H9 (cell line): ENCODE measurements around the gene RAD23A. TPM values are rescaled to one million over a fixed set of nuclear protein-coding genes. Genes with fewer than 3 reads are reported as not detected.

Experiments
- DNase-seq: peaks from one replicate; pipeline ENCODE4 v3.0.0-alpha.2; 2017
- H2AFZ ChIP-seq: one replicate; pipeline ENCODE4 v1.6.1; 2013; ENCODE audit warnings: mild to moderate bottlenecking, low read length, control low read depth, moderate library complexity
- H2AK5ac ChIP-seq: 2 replicates; pipeline ENCODE4 v1.6.1; 2013; ENCODE audit warnings: low read length, control low read depth, mixed read lengths; ENCODE audit not compliant: insufficient read length
- H2BK120ac ChIP-seq: one replicate; pipeline ENCODE4 v1.6.1; 2013; ENCODE audit warnings: low read depth, mild to moderate bottlenecking, low read length, control low read depth, inconsistent platforms; ENCODE audit not compliant: poor library complexity, severe bottlenecking
- H2BK12ac ChIP-seq: 2 replicates; pipeline ENCODE4 v1.6.1; 2013; ENCODE audit warnings: low read length, control low read depth, mixed read lengths, low read depth; ENCODE audit not compliant: insufficient read length
- H2BK15ac ChIP-seq: 2 replicates; pipeline ENCODE4 v1.6.1; 2013; ENCODE audit warnings: low read depth, low read length, control low read depth
- H2BK20ac ChIP-seq: one replicate; pipeline ENCODE4 v1.6.1; 2013; ENCODE audit warnings: low read depth, mild to moderate bottlenecking, low read length, control low read depth, inconsistent platforms; ENCODE audit not compliant: poor library complexity, severe bottlenecking
- H2BK5ac ChIP-seq: 2 replicates; pipeline ENCODE4 v1.6.1; 2013; ENCODE audit warnings: low read length, control low read depth, mixed read lengths; ENCODE audit not compliant: insufficient read length
- H3K14ac ChIP-seq: 2 replicates; pipeline ENCODE4 v1.6.1; 2013; ENCODE audit warnings: low read length, control low read depth; ENCODE audit not compliant: insufficient read depth
- H3K18ac ChIP-seq: 2 replicates; pipeline ENCODE4 v1.6.1; 2013; ENCODE audit warnings: low read depth, mild to moderate bottlenecking, mixed read lengths, low read length, control low read depth; ENCODE audit not compliant: insufficient read length
- H3K23ac ChIP-seq: 2 replicates; pipeline ENCODE4 v1.6.1; 2013; ENCODE audit warnings: low read length, control low read depth, mixed read lengths, low read depth; ENCODE audit not compliant: insufficient read length
- H3K23me2 ChIP-seq: 2 replicates; pipeline ENCODE4 v1.6.1; 2013; ENCODE audit warnings: low read depth, mild to moderate bottlenecking, mixed read lengths, low read length, control low read depth; ENCODE audit not compliant: insufficient read length, poor library complexity, severe bottlenecking
- H3K27ac ChIP-seq: 2 replicates; pipeline ENCODE4 v1.5.1; 2013; ENCODE audit warnings: low read length, control low read depth, mixed read lengths, low read depth; ENCODE audit not compliant: insufficient read length
- H3K27me3 ChIP-seq: 2 replicates; pipeline ENCODE4 v1.6.1; 2013; ENCODE audit warnings: low read length, control low read depth, inconsistent platforms; ENCODE audit not compliant: insufficient read depth
- H3K4ac ChIP-seq: 2 replicates; pipeline ENCODE4 v1.6.1; 2013; ENCODE audit warnings: low read depth, mild to moderate bottlenecking, control low read depth, inconsistent platforms, low read length, moderate library complexity
- H3K4me1 ChIP-seq: 2 replicates; pipeline ENCODE4 v1.6.1; 2013; ENCODE audit warnings: low read length, control low read depth, inconsistent platforms; ENCODE audit not compliant: insufficient read depth
- H3K4me2 ChIP-seq: 2 replicates; pipeline ENCODE4 v1.6.1; 2013; ENCODE audit warnings: low read length, control low read depth, mixed read lengths; ENCODE audit not compliant: insufficient read length, insufficient read depth
- H3K56ac ChIP-seq: 2 replicates; pipeline ENCODE4 v1.6.1; 2013; ENCODE audit warnings: low read depth, mild to moderate bottlenecking, mixed read lengths, low read length, control low read depth; ENCODE audit not compliant: insufficient read length
- H3K79me1 ChIP-seq: 2 replicates; pipeline ENCODE4 v1.6.1; 2013; ENCODE audit warnings: low read depth, mild to moderate bottlenecking, moderate library complexity, low read length, control low read depth, inconsistent platforms; ENCODE audit not compliant: insufficient read depth, poor library complexity, severe bottlenecking
- H3K79me2 ChIP-seq: 2 replicates; pipeline ENCODE4 v1.6.1; 2013; ENCODE audit warnings: low read length, control low read depth, inconsistent platforms; ENCODE audit not compliant: insufficient read depth
- H3K9ac ChIP-seq: 2 replicates; pipeline ENCODE4 v1.6.1; 2013; ENCODE audit warnings: low read length, control low read depth, mixed read lengths; ENCODE audit not compliant: insufficient read length; ENCODE audit errors: extremely low read depth
- H3K9me3 ChIP-seq: one replicate; pipeline ENCODE4 v1.6.1; 2013; ENCODE audit warnings: low read depth, low read length, inconsistent platforms; ENCODE audit not compliant: control insufficient read depth
- H3T11ph ChIP-seq: one replicate; pipeline ENCODE4 v1.6.1; 2013; ENCODE audit warnings: mild to moderate bottlenecking, low read length, control low read depth, inconsistent platforms
- H4K20me1 ChIP-seq: one replicate; pipeline ENCODE4 v1.6.1; 2013; ENCODE audit not compliant: control insufficient read depth, insufficient read length, insufficient read depth
- H4K5ac ChIP-seq: 2 replicates; pipeline ENCODE4 v1.6.1; 2013; ENCODE audit warnings: low read depth, mild to moderate bottlenecking, mixed read lengths, low read length, control low read depth; ENCODE audit not compliant: insufficient read length
- H4K8ac ChIP-seq: replicated peaks from 2 replicates; pipeline ENCODE4 v1.6.1; 2013; ENCODE audit warnings: low read length, control low read depth, mixed read lengths, low read depth; ENCODE audit not compliant: insufficient read length
- H4K91ac ChIP-seq: 2 replicates; pipeline ENCODE4 v1.6.1; 2013; ENCODE audit warnings: low read depth, mild to moderate bottlenecking, moderate library complexity, mixed read lengths, low read length, control low read depth; ENCODE audit not compliant: insufficient read length
- H3K27ac Mint-ChIP-seq, 3 experiments: 2 replicates in 2 of 3; 3 replicates in 1 of 3; pipeline ENCODE4 v1.8.0; 2020 to 2021; ENCODE audit warnings: mixed read lengths in 3 of 3, mild to moderate bottlenecking in 1 of 3, moderate library complexity in 1 of 3
- H3K27me3 Mint-ChIP-seq: 2 replicates; pipeline ENCODE4 v1.8.0; 2021; ENCODE audit warnings: low read depth, mild to moderate bottlenecking, moderate library complexity, mixed read lengths
- H3K36me3 Mint-ChIP-seq, 3 experiments: 2 replicates in 2 of 3; 3 replicates in 1 of 3; pipeline ENCODE4 v1.8.0; 2020 to 2021; ENCODE audit warnings: low read depth in 3 of 3, mixed read lengths in 3 of 3; ENCODE audit not compliant: insufficient read depth in 1 of 3
- H3K4me1 Mint-ChIP-seq, 2 experiments: 2 replicates each; pipeline ENCODE4 v1.8.0; 2020; ENCODE audit warnings: mixed read lengths in 2 of 2
- H3K4me3 Mint-ChIP-seq, 2 experiments: 2 replicates in 1 of 2; 3 replicates in 1 of 2; pipeline ENCODE4 v1.8.0; 2020 to 2021; ENCODE audit warnings: mild to moderate bottlenecking in 2 of 2, mixed read lengths in 2 of 2, moderate library complexity in 1 of 2
- H3K9me3 Mint-ChIP-seq, 2 experiments: 2 replicates in 1 of 2; 3 replicates in 1 of 2; pipeline ENCODE4 v1.8.0; 2020; ENCODE audit warnings: mild to moderate bottlenecking in 2 of 2, mixed read lengths in 2 of 2, moderate library complexity in 1 of 2
- WGBS: extraction: QIAGEN DNeasy Blood & Tissue Kit; methylation state at CpG from one replicate; pipeline ENCODE4 v1.1.7; 2013; ENCODE audit warnings: missing lambda C conversion rate, low lambda C conversion rate, mixed read lengths; ENCODE audit not compliant: insufficient read length; ENCODE audit errors: extremely low coverage; 5-methylcytosine and 5-hydroxymethylcytosine counted together
- total RNA-seq: library from RNA; stranded (reverse); gene quantifications from 2 replicates; pipeline ENCODE4 v1.2.1, GENCODE V29; 2021
- TF ChIP-seq, protein P1 (sequence below): fragments of 200-600 bp; sonication (generic); conservative IDR thresholded peaks from 3 replicates; pipeline ENCODE4 v1.8.0; 2021; ENCODE audit warnings: antibody characterized with exemption, mild to moderate bottlenecking

The RAD23A gene
- total RNA-seq, 1 experiment from 2014 or later: 62.2 TPM

DNA sequence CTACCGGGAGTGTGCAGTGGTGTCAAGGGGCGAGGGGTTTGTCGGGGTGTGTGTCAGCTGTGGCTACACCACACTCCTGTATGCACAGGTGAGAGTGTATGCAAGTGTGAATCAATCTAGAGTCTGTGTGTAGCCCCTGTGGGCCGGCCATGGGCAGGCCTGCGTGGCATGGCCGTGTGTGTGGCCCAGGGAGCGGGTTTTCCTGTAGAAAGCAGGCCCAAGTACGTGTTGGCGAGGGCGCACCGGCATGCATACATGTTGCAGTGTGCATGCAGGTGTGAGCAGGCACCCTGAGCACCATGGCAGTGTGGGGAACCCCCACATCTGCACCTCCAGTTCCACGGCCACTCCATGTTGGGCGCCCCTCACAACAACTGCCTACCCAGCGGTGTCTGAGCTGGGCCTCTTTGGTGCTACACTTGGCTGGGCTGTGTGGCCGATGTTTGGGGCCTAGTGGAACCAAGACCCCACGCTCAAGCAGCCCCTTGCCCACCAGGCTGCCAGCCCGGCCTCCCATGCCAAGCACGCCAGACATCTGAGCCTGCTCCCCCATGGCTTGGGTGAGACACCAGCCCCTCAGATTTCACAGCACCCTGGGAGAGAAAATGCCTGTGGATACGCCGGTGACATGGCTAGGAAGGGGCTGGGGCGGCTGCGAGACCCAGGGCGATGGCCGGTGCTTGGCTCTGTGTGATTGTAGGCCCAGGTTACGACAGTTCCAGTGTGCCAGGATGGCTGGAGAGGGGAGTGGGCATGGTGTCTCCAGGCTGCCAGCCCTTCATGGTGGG is 51.7 kb downstream of the RAD23A start:
- no peak overlapping the region for H3K23ac ChIP-seq
- H4K91ac ChIP-seq: no peak overlapping the region
- H3K4me1 ChIP-seq: no peaks in the 10 kb centered on the region
- DNase-seq: no peak
- H2BK20ac ChIP-seq: no peak overlapping the region
- no peak overlapping the region for H3K18ac ChIP-seq
- Mint-ChIP-seq H3K4me1 (peaks cover 3 to 8% of the 10 kb centered on the region in 2 experiments), H3K27me3 (peaks cover 95% of the 10 kb centered on the region), H3K36me3 (peaks cover 0 to 2% (median 0%) of the 10 kb centered on the region in 3 experiments; a peak in 1 of 7 replicates), H3K9me3 (peaks cover 2 to 9% of the 10 kb centered on the region in 2 experiments; a peak in 2 of 5 replicates), H3K27ac (no peak overlapping the region), H3K4me3 (no peak overlapping the region; a peak in 1 of 5 replicates)
- no peak overlapping the region for H4K5ac ChIP-seq
- H3K4ac ChIP-seq: no peak overlapping the region
- H3K9ac ChIP-seq: no peak overlapping the region
- no peak overlapping the region for H4K8ac ChIP-seq
- no peaks in the 10 kb centered on the region for H3K9me3 ChIP-seq
- H4K20me1 ChIP-seq: peaks cover 7% of the 10 kb centered on the region
- peaks cover 4% of the 10 kb centered on the region for H3K23me2 ChIP-seq
- no peak overlapping the region for H2BK5ac ChIP-seq
- H2AK5ac ChIP-seq: no peak overlapping the region
- H3T11ph ChIP-seq: no peak overlapping the region
- no peak overlapping the region for H3K4me2 ChIP-seq
- H2BK120ac ChIP-seq: no peak overlapping the region
- H3K79me1 ChIP-seq: no peaks in the 10 kb centered on the region
- no peak overlapping the region for H3K27ac ChIP-seq
- H2BK15ac ChIP-seq: no peak overlapping the region
- TF ChIP-seq, protein P1, sequence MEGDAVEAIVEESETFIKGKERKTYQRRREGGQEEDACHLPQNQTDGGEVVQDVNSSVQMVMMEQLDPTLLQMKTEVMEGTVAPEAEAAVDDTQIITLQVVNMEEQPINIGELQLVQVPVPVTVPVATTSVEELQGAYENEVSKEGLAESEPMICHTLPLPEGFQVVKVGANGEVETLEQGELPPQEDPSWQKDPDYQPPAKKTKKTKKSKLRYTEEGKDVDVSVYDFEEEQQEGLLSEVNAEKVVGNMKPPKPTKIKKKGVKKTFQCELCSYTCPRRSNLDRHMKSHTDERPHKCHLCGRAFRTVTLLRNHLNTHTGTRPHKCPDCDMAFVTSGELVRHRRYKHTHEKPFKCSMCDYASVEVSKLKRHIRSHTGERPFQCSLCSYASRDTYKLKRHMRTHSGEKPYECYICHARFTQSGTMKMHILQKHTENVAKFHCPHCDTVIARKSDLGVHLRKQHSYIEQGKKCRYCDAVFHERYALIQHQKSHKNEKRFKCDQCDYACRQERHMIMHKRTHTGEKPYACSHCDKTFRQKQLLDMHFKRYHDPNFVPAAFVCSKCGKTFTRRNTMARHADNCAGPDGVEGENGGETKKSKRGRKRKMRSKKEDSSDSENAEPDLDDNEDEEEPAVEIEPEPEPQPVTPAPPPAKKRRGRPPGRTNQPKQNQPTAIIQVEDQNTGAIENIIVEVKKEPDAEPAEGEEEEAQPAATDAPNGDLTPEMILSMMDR: no peak
- H3K27me3 ChIP-seq: peaks cover 53% of the 10 kb centered on the region
- no CpG with 5 or more reads among the region's 25 CpGs for WGBS
- H2BK12ac ChIP-seq: no peak overlapping the region
- H3K14ac ChIP-seq: no peak overlapping the region
- H3K56ac ChIP-seq: no peak overlapping the region
- H3K79me2 ChIP-seq: no peaks in the 10 kb centered on the region
- H2AFZ ChIP-seq: no peak overlapping the region
